ENCODE results near the gene SEPTIN8. TPM values are rescaled to one million over a fixed set of nuclear protein-coding genes. Genes with fewer than 3 reads are reported as not detected.
"Not testable (repeated sequence)": the region's sequence is repeated elsewhere in the genome, so short reads cannot be mapped to it uniquely, and the experiment has no call there.

The SEPTIN8 gene
- total and polyA plus RNA-seq, 8 donors: 15.5 to 47.3 (median 32.3) TPM

DNA sequence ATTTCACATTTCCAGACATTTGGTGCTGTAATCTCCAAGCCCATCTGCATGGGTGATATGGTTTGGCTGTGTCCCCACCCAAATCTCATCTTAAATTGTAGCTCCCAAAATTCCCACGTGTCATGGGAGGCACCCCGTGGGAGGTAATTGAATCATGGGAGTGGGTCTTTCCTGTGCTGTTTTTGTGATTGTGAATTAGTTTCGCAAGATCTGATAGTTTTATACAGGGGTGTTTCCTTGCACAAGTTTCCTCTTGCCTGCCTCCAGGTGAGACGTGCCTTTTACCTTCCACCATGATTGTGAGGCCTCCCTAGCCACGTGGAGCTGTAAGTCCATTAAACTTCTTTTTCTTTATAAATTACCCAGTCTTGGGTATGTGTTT lies 25.6 kb upstream of the SEPTIN8 start:
- H3K27me3 ChIP-seq; H3K4me3 ChIP-seq; H3K27ac ChIP-seq; DNase-seq; H3K9me3 ChIP-seq; intact Hi-C loops (cut with DNase I; ENCODE audit: low total_unique reads); H3K36me3 ChIP-seq: not testable (repeated sequence)
- WGBS, 5 donors: 74 to 81% (median 77%) methylated on average over 5 of the region's 5 CpGs
- peaks cover 4 to 14% (median 9%) of the 10 kb centered on the region in 4 donors for H3K4me1 ChIP-seq

DNA sequence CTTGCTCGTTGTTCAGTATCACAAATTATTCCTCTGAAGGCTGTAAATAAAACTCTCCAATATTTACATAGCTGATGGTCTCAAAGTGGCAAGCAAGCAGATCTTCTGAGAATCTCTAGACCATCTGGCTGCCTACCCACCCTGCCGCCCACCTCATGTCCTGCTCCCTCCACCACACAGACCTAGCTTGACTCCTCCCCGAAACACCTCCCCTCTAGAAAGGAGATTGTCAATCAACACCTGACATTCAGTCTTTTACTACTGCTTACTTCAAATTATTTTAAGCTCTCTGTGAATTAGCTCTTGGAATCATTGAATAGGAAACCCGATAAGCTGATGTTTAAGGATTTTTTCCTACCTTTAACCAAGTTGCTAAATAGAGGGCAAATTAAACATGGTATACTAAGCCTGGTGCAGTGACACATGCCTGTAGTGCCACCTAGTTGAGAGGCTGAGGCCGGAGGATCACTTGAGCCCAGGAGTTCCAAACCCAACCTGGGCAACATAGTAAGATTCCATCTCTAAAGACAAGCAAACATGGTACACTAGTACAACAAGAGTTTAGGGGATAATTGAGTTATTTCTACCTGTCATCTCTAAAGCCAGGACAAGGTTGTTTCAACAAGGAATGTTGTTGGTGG lies 25.1 kb upstream of the SEPTIN8 start:
- no peak overlapping the region for H3K27ac ChIP-seq
- no peak for TF ChIP-seq EP300 (IDR thresholded peaks at IDR 0.05)
- TF ChIP-seq POLR2AphosphoS5 (IDR thresholded peaks at IDR 0.05): no peak
- no peak for TF ChIP-seq POLR2A (IDR thresholded peaks at IDR 0.05)
- TF ChIP-seq, protein P1, sequence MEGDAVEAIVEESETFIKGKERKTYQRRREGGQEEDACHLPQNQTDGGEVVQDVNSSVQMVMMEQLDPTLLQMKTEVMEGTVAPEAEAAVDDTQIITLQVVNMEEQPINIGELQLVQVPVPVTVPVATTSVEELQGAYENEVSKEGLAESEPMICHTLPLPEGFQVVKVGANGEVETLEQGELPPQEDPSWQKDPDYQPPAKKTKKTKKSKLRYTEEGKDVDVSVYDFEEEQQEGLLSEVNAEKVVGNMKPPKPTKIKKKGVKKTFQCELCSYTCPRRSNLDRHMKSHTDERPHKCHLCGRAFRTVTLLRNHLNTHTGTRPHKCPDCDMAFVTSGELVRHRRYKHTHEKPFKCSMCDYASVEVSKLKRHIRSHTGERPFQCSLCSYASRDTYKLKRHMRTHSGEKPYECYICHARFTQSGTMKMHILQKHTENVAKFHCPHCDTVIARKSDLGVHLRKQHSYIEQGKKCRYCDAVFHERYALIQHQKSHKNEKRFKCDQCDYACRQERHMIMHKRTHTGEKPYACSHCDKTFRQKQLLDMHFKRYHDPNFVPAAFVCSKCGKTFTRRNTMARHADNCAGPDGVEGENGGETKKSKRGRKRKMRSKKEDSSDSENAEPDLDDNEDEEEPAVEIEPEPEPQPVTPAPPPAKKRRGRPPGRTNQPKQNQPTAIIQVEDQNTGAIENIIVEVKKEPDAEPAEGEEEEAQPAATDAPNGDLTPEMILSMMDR (IDR thresholded peaks at IDR 0.05): peak in 1 of 7 experiments; percentile 10
- H3K36me3 ChIP-seq: no peaks in the 10 kb centered on the region
- DNase-seq: no peak
- no peaks in the 10 kb centered on the region for H3K27me3 ChIP-seq
- peaks cover 0 to 9% (median 4%) of the 10 kb centered on the region in 4 donors for H3K4me1 ChIP-seq
- no peak overlapping the region for H3K4me3 ChIP-seq
- 77 to 84% (median 78%) methylated on average over 5 of the region's 5 CpGs for WGBS, 5 donors
- intact Hi-C loops (cut with DNase I; ENCODE audit: low total_unique reads): no loop called here
- H3K9me3 ChIP-seq: no peaks in the 10 kb centered on the region

DNA sequence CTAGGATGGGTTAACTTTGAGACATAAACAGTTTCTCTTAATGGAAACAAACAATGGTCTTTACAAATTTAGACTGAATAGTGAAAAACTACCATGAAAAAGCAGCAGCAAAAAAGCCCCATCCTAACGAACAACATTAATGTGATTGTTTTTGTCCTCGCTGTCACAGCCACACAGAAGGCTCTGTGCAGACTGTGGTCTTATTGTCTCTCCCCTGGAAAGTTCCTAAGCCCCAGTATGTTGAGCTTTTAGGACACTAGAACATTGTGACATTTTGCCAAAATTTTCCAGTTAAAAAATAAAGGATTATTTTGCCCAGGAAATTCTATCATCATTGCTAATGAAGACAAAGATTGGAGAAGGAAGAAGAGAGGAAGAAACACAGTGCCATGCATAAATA lies 23.5 kb upstream of the SEPTIN8 start:
- Histone ChIP-seq H3K36me3 (no peaks in the 10 kb centered on the region), H3K4me1 (no peaks in the 10 kb centered on the region), H3K4me3 (no peak overlapping the region), H3K27me3 (no peaks in the 10 kb centered on the region), H3K9me3 (no peaks in the 10 kb centered on the region), H3K27ac (no peak overlapping the region)
- intact Hi-C loops (cut with DNase I; ENCODE audit: low total_unique reads): no loop called here
- TF ChIP-seq, protein P1 (IDR thresholded peaks at IDR 0.05): no peak
- TF ChIP-seq EP300 (IDR thresholded peaks at IDR 0.05) (no peak), POLR2AphosphoS5 (IDR thresholded peaks at IDR 0.05) (no peak), POLR2A (IDR thresholded peaks at IDR 0.05) (no peak)
- no peak for DNase-seq
- 75 to 83% (median 81%) methylated on average over 2 of the region's 2 CpGs for WGBS, 5 donors

DNA sequence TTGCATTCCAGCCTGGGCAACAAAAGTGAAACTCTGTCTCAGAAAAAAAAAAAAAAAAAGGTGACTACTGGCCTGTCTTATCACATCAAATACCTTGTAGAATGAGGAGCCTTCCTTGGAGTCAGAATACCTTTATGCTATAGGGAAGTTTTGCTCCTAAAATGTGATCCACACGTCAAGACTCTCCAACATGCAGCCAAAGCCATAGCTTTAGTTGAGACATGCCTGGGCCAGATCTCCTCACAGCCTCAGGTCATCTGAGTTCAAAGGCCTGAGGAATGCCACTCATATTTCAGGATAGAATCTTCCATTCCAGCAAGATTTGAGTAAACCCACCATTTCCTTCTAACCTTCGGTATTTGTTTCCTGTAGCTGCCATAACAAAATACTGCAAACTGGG lies 22.4 kb upstream of the SEPTIN8 start:
- no peaks in the 10 kb centered on the region for H3K27me3 ChIP-seq
- WGBS, 5 donors: 78 to 91% (median 84%) methylated on average over 2 of the region's 2 CpGs
- no peaks in the 10 kb centered on the region for H3K9me3 ChIP-seq
- intact Hi-C loops (cut with DNase I; ENCODE audit: low total_unique reads): no loop called here
- no peak overlapping the region for H3K27ac ChIP-seq
- no peaks in the 10 kb centered on the region for H3K36me3 ChIP-seq
- no peak for TF ChIP-seq EP300 (IDR thresholded peaks at IDR 0.05)
- TF ChIP-seq, protein P1 (IDR thresholded peaks at IDR 0.05): no peak
- no peak for TF ChIP-seq POLR2AphosphoS5 (IDR thresholded peaks at IDR 0.05)
- DNase-seq: no peak
- no peaks in the 10 kb centered on the region for H3K4me1 ChIP-seq
- H3K4me3 ChIP-seq: no peak overlapping the region

- WGBS, 5 donors: 58 to 78% (median 70%) methylated on average over 2 of the region's 2 CpGs
- H3K9me3 ChIP-seq: no peaks in the 10 kb centered on the region
- peaks cover 0 to 4% (median 0%) of the 10 kb centered on the region in 3 donors for H3K27me3 ChIP-seq
- H3K4me3 ChIP-seq: no peak overlapping the region
- intact Hi-C loops (cut with DNase I; ENCODE audit: low total_unique reads): no loop called here
- no peak overlapping the region for H3K27ac ChIP-seq
- no peak for DNase-seq
- TF ChIP-seq EP300 (IDR thresholded peaks at IDR 0.05): no peak
- TF ChIP-seq, protein P1 (IDR thresholded peaks at IDR 0.05): no peak
- no peak for TF ChIP-seq POLR2A (IDR thresholded peaks at IDR 0.05)
- TF ChIP-seq POLR2AphosphoS5 (IDR thresholded peaks at IDR 0.05): no peak
- no peaks in the 10 kb centered on the region for H3K36me3 ChIP-seq
- H3K4me1 ChIP-seq: no peaks in the 10 kb centered on the region
These were observed 20.6 kb upstream of the SEPTIN8 start for GRCh38 chr5:132797651-132798050.
